Stimulated activated CD4-positive, alpha-beta T cell treated with anti-CD3 and anti-CD28 coated beads, Interleukin-15, amount 100 ng/mL, for 48 hours (primary cell): ENCODE results near the gene TCF7.

Experiments
- DNase-seq, 2 donors: peaks; one replicate each; pipeline ENCODE4 v3.0.0-alpha.2; 2020; ENCODE audit warnings: low read depth in 2 of 2

Gene TCF7

GRCh38 chr5:134113902-134114875 lies at the start of gene TCF7:
TSS of gene TCF7 (plus strand) at chr5:134114681. CDS start at chr5:134114907, 226 bp downstream.
- DNase-seq, result peak in 1 of 2 donors; percentile 66

GRCh38 chr5:134069553-134069952 lies 44.9 kb upstream of the TCF7 start:
- DNase-seq, result no peak

GRCh38 chr5:134070725-134071613 lies 43.5 kb upstream of the TCF7 start:
- no peak for DNase-seq

- DNase-seq, result peak in 1 of 2 donors; percentile 51
Observed at GRCh38 chr5:134071614-134072207, 42.8 kb upstream of the TCF7 start.

DNA sequence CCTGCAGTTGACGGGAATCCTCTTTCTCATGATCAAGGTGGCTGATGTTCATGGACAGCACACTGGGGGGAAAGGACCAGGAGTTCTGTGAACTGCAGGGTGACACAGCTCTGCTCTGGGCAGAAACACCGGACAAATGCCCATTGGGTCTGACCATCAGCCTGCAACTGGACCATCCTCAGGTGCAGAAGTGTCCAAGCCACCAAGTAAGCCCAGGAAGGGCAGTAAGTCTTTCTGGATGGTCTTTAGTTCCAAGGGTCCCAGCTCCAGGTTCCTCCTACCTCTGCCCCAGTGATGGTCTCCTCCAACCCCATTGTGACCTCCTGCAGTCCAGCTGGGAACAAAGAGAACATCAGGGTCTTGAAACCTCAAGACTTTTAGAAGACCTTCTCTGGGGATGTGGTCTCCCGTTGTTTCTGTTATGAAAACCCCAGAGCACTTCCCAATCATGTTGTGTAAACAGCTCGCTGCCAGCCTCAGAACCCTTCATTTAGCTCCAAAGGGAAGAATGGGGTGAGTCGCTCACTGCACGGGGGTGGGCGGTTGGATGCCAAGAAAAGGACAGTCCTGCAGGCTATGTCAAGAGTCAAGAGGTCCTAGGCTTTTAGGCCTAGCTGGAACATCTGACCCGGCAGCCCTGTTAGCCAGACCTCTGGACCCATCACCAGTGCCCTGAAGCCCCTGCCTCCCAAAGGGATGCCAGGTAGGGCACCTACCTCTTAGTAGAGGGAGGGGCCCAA lies 41.8 kb upstream of the TCF7 start:
- no peak for DNase-seq

DNA sequence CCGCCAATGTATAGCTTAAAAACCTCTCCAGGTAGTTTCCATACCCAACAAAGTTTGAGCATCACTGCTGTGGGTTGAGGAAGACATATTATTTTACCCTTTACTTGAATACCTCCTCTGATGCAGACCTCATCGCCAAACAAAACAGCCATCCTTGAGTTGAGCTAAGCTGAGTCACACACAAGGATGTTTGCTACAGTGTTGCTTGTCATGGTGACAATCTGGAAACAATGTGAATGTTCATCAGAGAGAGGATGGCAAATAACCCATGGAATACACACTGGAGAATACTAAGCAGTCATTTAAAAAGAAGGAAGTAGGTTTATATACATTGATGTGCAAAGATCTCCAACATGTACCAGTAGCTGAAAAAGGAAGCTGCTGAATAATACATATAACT lies 41.1 kb upstream of the TCF7 start:
- DNase-seq, result no peak

GRCh38 chr5:134075102-134075501 lies 39.4 kb upstream of the TCF7 start:
- no peak for DNase-seq

DNA sequence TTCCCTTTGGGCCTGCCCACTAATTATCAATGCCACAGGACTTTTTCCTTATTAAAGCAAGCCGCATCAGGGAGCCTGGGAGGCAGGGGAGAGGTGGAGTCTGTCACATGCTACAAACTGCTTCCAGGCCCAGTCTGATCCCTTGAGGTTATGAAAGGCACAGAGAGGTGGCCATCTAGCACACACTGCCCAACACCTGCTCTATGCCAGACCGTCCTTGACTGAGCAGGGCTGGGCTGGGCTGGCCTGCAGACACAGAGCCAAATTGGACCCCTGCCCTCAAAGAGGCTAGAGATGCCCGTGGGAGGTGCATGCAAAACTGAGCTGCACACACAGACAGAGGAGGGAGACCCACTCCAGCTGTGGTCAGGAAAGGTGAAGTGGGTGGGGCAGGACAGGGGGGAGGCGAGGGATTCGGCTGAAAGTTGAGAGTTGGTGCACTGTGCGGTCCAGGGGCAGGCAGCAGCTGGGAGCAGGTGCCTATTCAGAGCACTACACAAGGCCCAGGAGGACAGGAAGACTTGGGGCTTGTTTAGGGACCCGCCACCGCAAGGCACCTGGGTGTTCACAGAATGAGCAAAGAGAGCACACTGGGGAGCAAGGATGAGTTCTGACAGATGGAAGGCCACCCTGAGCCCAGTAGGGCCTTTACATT lies 36.4 kb upstream of the TCF7 start:
- no peak for DNase-seq

- DNase-seq, result peak; percentile 68 to 74
Observed at GRCh38 chr5:134079748-134080581, 34.5 kb upstream of the TCF7 start.

DNA sequence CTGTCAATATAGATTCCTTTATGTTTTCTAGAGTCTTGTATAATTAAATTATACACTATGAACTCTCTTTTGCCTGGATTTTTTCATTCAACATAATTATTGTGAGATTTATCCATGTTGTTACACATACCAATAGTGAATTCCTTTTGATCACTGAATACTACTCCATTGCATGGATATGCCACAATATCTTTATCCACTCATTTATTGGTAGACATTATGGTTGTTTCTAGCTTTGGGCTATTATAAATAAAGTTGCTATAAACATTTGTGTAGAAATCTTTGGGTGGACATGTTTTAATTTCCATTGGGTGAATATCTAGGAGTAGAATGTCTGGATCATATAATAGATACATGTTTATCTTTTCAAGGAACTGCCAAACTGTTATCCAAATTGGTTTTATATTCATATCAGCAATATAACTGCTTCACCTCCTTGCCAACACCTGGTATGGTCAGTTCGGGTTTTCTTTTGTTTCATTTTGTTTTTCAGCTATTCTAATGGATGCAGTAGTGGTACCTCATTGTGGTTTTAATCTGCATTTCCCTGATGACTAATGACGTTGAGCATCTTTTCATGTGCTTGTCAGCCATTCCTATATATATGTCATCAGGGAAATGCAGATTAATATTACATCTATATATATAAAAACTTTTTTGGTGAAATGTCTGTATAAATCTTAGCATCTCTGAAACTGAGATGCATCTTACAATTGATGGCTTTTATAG lies 32.1 kb upstream of the TCF7 start:
- no peak for DNase-seq

DNA sequence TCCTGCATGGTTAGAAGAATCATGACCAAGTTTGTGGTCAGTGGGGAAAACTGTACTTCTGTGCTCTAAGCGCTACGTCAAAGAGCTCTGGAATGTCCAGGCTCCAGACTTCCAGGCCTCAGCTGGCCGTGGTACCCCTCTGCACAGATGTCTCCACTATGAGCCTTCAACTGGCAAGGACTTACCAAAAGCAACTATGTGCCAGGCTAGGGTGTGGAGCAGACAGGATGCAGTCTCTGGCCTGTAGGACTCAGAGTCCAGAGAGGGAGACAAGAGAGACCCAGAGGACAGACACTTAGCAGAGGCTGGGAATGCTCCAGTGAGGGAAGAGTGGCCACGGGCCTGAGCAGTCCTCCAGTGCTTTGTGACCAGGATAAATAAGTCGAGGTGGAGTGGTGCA lies 31.0 kb upstream of the TCF7 start:
- no peak for DNase-seq

GRCh38 chr5:134084022-134084565 lies 30.4 kb upstream of the TCF7 start:
- DNase-seq, result no peak

DNA sequence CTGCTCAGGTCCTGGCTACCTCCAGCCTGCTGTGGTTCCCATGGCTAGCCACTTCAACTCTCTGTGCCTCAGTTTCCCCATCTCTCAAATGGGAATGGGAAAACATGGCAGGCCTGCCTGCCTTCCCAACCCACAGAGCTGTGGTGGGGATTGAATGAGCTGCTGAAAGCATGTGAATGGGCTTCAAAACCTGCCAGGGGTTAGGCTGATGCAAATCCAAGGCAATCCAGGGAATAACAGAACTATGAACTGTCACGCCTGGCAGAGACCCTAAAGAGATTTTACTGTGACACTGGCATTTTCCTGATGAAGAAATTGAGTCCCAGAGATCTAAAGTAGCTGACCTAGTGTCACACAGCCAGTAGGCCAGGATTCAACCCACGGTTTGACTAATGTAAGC lies 29.9 kb upstream of the TCF7 start:
- DNase-seq, result no peak

DNA sequence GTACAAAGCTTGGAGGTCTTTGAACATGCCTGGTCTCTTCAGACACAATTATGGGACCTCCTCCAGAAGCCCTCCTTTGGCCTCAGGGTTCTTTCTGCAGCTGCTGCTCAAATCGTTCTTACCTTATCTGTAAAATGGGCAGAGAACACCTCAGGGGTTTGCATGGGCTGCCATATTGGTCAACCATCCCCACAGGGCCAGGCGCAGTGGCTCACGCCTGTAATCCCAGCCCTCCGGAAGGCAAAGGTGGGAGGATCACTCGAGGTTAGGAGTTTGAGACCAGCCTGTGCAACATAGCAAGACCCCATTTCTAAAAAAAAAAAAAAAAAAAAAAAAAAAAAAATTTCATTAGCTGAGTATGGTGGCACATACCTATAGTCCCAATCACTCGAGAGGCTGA lies 29.1 kb upstream of the TCF7 start:
- DNase-seq, result no peak

DNA sequence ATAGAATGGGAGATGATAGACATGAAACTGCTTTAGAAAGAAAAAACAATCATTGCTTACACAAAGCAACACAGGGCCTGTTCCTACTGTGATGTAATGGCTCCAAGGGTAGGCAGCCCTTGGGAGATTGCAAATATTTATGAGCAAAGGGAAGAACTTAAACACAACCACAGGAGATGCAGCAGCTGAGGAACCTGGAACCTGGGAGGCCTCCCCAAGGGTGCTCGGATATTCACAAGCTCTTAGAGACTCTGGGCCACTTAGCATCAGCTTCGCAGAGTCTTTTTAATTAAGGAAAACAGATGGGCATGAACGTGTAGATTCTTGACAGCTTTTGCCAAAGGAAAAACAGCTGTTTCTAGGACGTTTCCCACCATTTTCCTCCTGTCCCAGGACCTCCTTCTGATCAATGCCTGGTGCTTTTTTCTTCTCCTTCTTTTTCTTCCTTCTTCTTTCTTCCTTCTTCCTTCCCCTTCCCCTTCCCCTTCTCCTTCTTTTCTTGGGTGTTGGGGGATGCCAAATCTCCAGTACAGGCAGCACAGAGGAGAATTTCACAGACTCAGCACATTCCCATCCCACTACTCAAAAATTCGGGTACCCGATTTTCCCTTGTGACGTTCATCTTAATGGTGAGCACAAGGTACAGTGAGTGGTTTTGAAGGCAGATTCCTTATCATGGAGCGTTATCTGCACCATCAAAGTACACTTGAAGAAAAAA lies 28.1 kb upstream of the TCF7 start:
- DNase-seq, result no peak

- DNase-seq, result peak; percentile 72 to 80
Observed at GRCh38 chr5:134086943-134087305, 27.6 kb upstream of the TCF7 start.

DNA sequence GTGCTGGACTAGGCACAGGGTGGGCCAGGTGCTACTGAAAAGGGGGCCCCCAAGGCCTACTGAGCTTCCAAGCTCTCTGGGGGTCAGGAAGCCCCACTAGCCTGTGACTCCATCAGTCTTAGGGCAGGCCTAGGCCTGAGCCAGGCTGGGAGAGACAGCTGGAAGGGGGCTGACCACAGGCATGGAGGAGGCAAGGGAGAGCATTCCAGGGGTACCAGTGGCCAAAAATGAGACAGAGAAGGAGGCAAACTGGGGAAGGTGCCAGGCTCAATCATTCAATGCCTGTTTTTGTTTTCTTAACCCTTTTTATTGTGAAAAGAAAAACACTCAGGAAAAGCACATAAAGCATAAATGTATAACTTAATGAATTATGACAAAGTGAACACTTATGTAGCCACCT lies 26.2 kb upstream of the TCF7 start:
- DNase-seq, result no peak

GRCh38 chr5:134088994-134089560 lies 25.4 kb upstream of the TCF7 start:
- no peak for DNase-seq
